ENCODE data around the gene EXD3. TPM values are rescaled to one million over a fixed set of nuclear protein-coding genes. Genes with fewer than 3 reads are reported as not detected.

EXD3 gene
- total and polyA plus RNA-seq, 2 donors (not counting 1 experiment from before 2014, with no cell fraction given) = 2.6 to 13.0 TPM

DNA sequence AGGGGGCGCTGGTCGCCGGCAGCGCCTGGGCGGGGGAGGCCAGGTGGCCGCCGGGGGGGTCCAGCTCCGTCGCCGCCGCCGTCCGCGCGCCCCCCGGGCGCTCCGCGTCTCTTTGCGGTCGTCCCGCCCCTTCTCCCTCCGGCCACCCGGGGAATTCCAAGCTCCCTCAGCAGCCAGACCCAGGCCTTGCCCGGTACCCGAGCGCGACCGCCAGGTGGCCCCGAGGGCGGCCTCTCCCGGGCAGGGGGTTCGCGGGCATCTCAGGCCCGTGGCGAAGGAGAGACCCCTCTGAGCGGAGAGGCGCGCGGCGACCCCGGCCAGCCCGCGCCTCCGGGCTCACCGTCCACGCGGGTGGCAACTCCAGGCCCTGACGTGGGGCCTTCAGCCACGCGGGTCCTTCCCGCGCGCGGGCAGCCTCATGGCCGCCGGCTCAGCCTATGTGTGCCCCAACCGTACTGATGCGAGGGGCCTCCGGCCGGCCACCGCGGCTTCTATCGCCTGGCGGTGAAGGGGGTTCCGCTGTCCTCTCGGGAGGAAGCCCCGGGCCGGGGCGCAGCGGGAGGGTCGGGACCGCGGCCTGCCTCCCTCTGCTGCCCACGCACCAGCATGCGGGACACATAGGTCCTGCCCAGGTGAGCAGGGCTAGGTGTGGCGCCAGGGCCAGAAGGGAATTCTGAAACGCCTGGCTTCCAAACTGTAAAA, 120.4 kb downstream of the EXD3 start:
- Histone ChIP-seq H3K9ac (ENCODE audit: insufficient read depth, low read length) (no peak overlapping the region), H3K27me3 (ENCODE audit: control insufficient read depth, insufficient read depth, low read length) (peaks cover 24% of the 10 kb centered on the region), H3K9me3 (ENCODE audit: control insufficient read depth, insufficient read depth, low read depth, low read length) (no peaks in the 10 kb centered on the region), H3K4me3 (replicated peaks in 1 of 4; ENCODE audit: control extremely low read depth in 1 of 4, insufficient read depth in 1 of 4, low read depth in 3 of 4, low read length in 4 of 4) (peak overlapping the region in 2 of 4 experiments; percentile 14 to 32), H3K36me3 (ENCODE audit: control insufficient read depth, insufficient read depth, low read length) (no peaks in the 10 kb centered on the region), H3K4me2 (ENCODE audit: extremely low read depth, insufficient read depth, low read length) (no peak overlapping the region), H4K20me1 (ENCODE audit: control insufficient read depth, extremely low read depth, insufficient read depth, low read length) (no peaks in the 10 kb centered on the region), H3K79me2 (ENCODE audit: control insufficient read depth, insufficient read depth, low read length) (no peaks in the 10 kb centered on the region), H2AFZ (ENCODE audit: low read length) (no peak overlapping the region), H3K4me1 (ENCODE audit: control insufficient read depth, extremely low read depth, insufficient read depth, low read length) (peaks cover 12% of the 10 kb centered on the region), H3K27ac (ENCODE audit: insufficient read depth, low read length) (no peak overlapping the region)
- no peak for DNase-seq (ENCODE audit: low read depth in 2 of 2)
- TF ChIP-seq, protein P1, sequence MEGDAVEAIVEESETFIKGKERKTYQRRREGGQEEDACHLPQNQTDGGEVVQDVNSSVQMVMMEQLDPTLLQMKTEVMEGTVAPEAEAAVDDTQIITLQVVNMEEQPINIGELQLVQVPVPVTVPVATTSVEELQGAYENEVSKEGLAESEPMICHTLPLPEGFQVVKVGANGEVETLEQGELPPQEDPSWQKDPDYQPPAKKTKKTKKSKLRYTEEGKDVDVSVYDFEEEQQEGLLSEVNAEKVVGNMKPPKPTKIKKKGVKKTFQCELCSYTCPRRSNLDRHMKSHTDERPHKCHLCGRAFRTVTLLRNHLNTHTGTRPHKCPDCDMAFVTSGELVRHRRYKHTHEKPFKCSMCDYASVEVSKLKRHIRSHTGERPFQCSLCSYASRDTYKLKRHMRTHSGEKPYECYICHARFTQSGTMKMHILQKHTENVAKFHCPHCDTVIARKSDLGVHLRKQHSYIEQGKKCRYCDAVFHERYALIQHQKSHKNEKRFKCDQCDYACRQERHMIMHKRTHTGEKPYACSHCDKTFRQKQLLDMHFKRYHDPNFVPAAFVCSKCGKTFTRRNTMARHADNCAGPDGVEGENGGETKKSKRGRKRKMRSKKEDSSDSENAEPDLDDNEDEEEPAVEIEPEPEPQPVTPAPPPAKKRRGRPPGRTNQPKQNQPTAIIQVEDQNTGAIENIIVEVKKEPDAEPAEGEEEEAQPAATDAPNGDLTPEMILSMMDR (conservative IDR thresholded peaks at IDR 0.05 in 1 of 2, IDR thresholded peaks at IDR 0.05 in 1 of 2; ENCODE audit: low read depth in 1 of 2, low read length in 2 of 2) = peak; percentile 34 to 43
- no peak for TF ChIP-seq EZH2 (IDR thresholded peaks at IDR 0.05; ENCODE audit: low read length, missing control alignments)

DNA sequence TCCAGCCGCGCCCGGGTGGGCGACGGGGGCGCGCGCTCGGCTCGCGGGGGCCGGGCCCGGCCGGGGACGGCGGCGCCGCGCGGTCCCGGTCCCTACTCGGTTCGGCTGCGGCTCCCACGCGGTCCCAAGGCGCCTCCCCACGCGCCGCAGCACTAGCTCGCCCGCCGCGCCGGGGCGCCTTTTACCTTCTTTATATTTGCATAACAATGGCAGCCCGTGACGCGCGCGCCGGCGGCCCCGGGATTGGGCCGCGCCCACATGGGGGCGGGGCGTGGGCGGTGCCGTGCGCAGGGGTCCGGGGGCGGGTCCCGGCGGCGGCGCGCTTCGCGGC, 120.9 kb downstream of the EXD3 start, which contains the start of gene NRARP:
Gene NRARP (minus strand): TSS at position 154 of the 331 bp plus-strand sequence. CDS start 343 bp downstream, outside the sequence.
- Histone ChIP-seq H3K4me2 (ENCODE audit: extremely low read depth, insufficient read depth, low read length) (peak within 1 kb of the TSS; percentile 64), H3K27ac (ENCODE audit: insufficient read depth, low read length) (no peak within 1 kb of the TSS), H3K36me3 (ENCODE audit: control insufficient read depth, insufficient read depth, low read length) (no peaks in the 10 kb centered on the region), H3K4me3 (replicated peaks in 1 of 4; ENCODE audit: control extremely low read depth in 1 of 4, insufficient read depth in 1 of 4, low read depth in 3 of 4, low read length in 4 of 4) (peak within 1 kb of the TSS in 2 of 4 experiments; percentile 14 to 40), H2AFZ (ENCODE audit: low read length) (peak within 1 kb of the TSS; percentile 68), H3K4me1 (ENCODE audit: control insufficient read depth, extremely low read depth, insufficient read depth, low read length) (peaks cover 12% of the 10 kb centered on the region), H3K27me3 (ENCODE audit: control insufficient read depth, insufficient read depth, low read length) (peaks cover 21% of the 10 kb centered on the region), H3K79me2 (ENCODE audit: control insufficient read depth, insufficient read depth, low read length) (no peaks in the 10 kb centered on the region), H4K20me1 (ENCODE audit: control insufficient read depth, extremely low read depth, insufficient read depth, low read length) (no peaks in the 10 kb centered on the region), H3K9ac (ENCODE audit: insufficient read depth, low read length) (no peak within 1 kb of the TSS), H3K9me3 (ENCODE audit: control insufficient read depth, insufficient read depth, low read depth, low read length) (no peaks in the 10 kb centered on the region)
- DNase-seq (ENCODE audit: low read depth in 2 of 2) = peak; percentile 63 to 70
- TF ChIP-seq, protein P1 (conservative IDR thresholded peaks at IDR 0.05 in 1 of 2, IDR thresholded peaks at IDR 0.05 in 1 of 2; ENCODE audit: low read depth in 1 of 2, low read length in 2 of 2) = no peak
- no peak for TF ChIP-seq EZH2 (IDR thresholded peaks at IDR 0.05; ENCODE audit: low read length, missing control alignments)

DNA sequence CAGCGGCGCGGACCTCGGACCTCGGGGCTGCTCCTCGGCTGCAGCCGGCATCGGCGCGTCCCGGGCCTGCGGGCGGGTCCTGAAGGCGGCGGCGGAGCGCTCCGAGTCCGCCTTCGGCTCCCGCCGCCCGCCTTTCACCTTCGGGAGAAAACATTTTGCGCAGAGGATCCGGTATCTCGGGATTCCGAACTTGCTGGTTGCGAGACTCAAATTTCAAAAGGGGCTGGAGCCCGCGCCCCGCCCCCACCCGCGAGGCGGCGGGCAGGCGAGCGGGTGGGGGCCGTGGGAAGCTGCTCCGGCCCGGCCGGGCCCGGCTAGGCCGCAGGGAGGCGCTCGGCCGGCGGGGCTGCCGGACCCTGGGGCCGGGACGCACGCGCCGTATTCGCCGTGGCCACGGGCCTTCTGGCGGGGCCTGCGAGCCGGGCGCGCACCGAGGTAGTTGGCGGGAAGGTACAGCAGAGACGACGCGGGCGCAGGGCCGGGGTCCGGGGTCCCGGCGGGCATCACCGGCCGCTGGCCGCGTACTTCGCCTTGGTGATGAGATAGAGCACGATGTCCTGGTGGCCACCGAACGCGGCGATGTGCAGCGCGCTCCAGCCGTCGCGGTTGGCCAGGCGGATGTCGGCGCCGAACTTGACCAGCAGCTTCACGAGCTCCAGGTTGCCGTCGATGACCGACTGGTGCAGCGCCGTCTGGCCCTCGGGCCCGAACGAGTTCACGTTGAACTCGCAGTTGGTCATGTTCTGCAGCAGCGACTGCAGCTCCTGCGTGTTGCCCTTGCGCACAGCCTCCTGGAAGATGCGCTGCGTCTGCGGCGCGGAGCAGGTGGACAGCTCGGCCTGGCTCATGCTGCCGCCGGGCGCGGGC, 121.6 kb downstream of the EXD3 start:
- H3K4me2 ChIP-seq (ENCODE audit: extremely low read depth, insufficient read depth, low read length) = peak overlapping the region; percentile 72
- H2AFZ ChIP-seq (ENCODE audit: low read length) = peak overlapping the region; percentile 68
- H3K27me3 ChIP-seq (ENCODE audit: control insufficient read depth, insufficient read depth, low read length) = peaks cover 27% of the 10 kb centered on the region
- TF ChIP-seq, protein P1 (conservative IDR thresholded peaks at IDR 0.05 in 1 of 2, IDR thresholded peaks at IDR 0.05 in 1 of 2; ENCODE audit: low read depth in 1 of 2, low read length in 2 of 2) = no peak
- TF ChIP-seq EZH2 (IDR thresholded peaks at IDR 0.05; ENCODE audit: low read length, missing control alignments) = peak; percentile 62
- no peaks in the 10 kb centered on the region for H3K36me3 ChIP-seq (ENCODE audit: control insufficient read depth, insufficient read depth, low read length)
- no peak overlapping the region for H3K27ac ChIP-seq (ENCODE audit: insufficient read depth, low read length)
- no peaks in the 10 kb centered on the region for H3K79me2 ChIP-seq (ENCODE audit: control insufficient read depth, insufficient read depth, low read length)
- H3K4me1 ChIP-seq (ENCODE audit: control insufficient read depth, extremely low read depth, insufficient read depth, low read length) = peaks cover 12% of the 10 kb centered on the region
- peak overlapping the region; percentile 18 to 41 (median 32) for H3K4me3 ChIP-seq (replicated peaks in 1 of 4; ENCODE audit: control extremely low read depth in 1 of 4, insufficient read depth in 1 of 4, low read depth in 3 of 4, low read length in 4 of 4)
- H3K9me3 ChIP-seq (ENCODE audit: control insufficient read depth, insufficient read depth, low read depth, low read length) = no peaks in the 10 kb centered on the region
- DNase-seq (ENCODE audit: low read depth in 2 of 2) = peak; percentile 36 to 58
- no peaks in the 10 kb centered on the region for H4K20me1 ChIP-seq (ENCODE audit: control insufficient read depth, extremely low read depth, insufficient read depth, low read length)
- H3K9ac ChIP-seq (ENCODE audit: insufficient read depth, low read length) = no peak overlapping the region
